Measurements from ENCODE around the gene OR2M7. TPM values are rescaled to one million over a fixed set of nuclear protein-coding genes. Genes with fewer than 3 reads are reported as not detected.
"Not testable (repeated sequence)": the region's sequence is repeated elsewhere in the genome, so short reads cannot be mapped to it uniquely, and the experiment has no call there.

The OR2M7 gene, protein sequence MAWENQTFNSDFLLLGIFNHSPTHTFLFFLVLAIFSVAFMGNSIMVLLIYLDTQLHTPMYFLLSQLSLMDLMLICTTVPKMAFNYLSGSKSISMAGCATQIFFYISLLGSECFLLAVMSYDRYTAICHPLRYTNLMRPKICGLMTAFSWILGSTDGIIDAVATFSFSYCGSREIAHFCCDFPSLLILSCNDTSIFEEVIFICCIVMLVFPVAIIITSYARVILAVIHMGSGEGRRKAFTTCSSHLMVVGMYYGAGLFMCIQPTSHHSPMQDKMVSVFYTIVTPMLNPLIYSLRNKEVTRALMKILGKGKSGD
- total RNA-seq (not detected), polyA plus RNA-seq (not detected)
- long read RNA-seq, donor 1 = 0 reads
- long read RNA-seq, donor 2 = 0 reads
- long read RNA-seq, donor 3 = 0 reads
- long read RNA-seq, donor 4 = 0 reads

DNA sequence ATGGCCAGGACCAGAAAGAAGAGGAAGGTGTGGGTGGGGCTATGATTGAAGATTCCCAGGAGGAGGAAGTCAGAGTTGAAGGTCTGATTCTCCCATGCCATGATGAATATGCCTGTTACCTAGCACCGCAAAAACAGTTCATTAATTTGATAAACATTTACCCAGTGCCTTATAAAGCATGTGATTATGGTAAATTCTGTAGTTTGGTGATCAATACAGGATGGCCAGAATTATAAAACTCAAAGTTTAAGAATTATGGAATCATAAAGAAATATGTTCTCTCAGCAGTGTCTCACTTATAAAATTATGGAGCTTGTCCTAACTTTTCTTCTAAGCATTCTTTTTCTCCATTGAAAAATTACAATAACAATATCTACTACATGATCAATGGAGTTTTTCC is at the start of gene OR2M7:
OR2M7 (minus strand) TSS at position 101 of the 400 bp plus-strand sequence; CDS start at position 101, 0 bp downstream.
- ATAC-seq = no peak
- H3K4me1 ChIP-seq (ENCODE audit: control insufficient read depth, insufficient read depth, low read length) = no peaks in the 10 kb centered on the region
- 88% methylated on average over 1 of the region's 1 CpG for WGBS
- H3K27me3 ChIP-seq (ENCODE audit: control insufficient read depth, insufficient read depth) = no peaks in the 10 kb centered on the region
- H3K4me3 ChIP-seq (ENCODE audit: low read length) = no peak within 1 kb of the TSS
- no peak within 1 kb of the TSS for H3K27ac ChIP-seq (ENCODE audit: low read length)
- intact Hi-C loops (cut with DNase I) = no loop called here
- no peaks in the 10 kb centered on the region for H3K9me3 ChIP-seq (ENCODE audit: control insufficient read depth, low read length)
- DNase-seq = no peak

DNA sequence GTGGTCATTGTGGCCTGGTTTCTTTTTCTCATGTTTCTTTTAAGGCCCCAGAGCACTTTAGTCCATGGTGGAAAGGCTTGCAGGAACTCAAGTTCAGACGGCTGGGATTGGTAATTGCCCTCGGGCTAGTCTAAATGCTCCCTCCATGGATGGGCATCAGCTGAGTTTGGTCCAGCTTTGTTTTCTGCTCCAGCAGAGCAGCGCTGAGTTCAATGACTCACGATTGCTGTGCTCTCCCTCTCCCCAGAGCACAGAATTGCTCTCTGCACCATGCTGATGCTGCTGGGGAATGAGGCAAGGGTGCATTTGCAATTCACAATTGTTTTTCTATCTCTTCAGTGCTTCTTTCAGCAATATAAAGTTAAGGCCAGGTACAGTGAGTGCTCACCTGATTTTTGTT is 49.4 kb upstream of the OR2M7 start:
- DNase-seq (no peak), ATAC-seq (no peak)
- WGBS = 71% methylated on average over 4 of the region's 4 CpGs
- no peaks in the 10 kb centered on the region for H3K27me3 ChIP-seq (ENCODE audit: control insufficient read depth, insufficient read depth)
- intact Hi-C loops (cut with DNase I) = no loop called here
- no peak overlapping the region for H3K4me3 ChIP-seq (ENCODE audit: low read length)
- H3K27ac ChIP-seq (ENCODE audit: low read length) = no peak overlapping the region
- peaks cover 2% of the 10 kb centered on the region for H3K9me3 ChIP-seq (ENCODE audit: control insufficient read depth, low read length)
- no peaks in the 10 kb centered on the region for H3K4me1 ChIP-seq (ENCODE audit: control insufficient read depth, insufficient read depth, low read length)

DNA sequence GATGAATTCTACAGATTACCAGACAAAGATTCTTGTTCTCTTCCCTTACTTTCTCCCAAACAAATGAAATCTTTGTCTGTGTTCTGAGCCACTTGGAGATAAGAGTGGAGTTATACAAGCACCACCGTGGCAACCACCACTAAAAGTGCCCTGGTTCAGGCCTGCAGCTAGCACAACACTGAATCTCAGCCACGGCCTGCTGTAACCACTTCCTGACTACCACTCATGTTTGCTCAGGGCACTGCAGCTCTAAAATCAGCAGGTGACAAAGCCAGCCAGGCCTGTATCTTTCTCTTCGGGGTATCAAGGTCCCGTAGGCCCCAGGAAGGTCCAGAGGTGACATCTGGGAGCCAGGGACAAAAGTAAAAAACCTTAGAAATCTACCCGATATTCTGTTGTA is 48.0 kb upstream of the OR2M7 start:
- intact Hi-C loops (cut with DNase I) = no loop called here
- 61% methylated on average over 5 of the region's 5 CpGs for WGBS
- H3K27me3 ChIP-seq (ENCODE audit: control insufficient read depth, insufficient read depth) = no peaks in the 10 kb centered on the region
- DNase-seq (no peak), ATAC-seq (no peak)
- peaks cover 2% of the 10 kb centered on the region for H3K9me3 ChIP-seq (ENCODE audit: control insufficient read depth, low read length)
- no peak overlapping the region for H3K4me3 ChIP-seq (ENCODE audit: low read length)
- H3K4me1 ChIP-seq (ENCODE audit: control insufficient read depth, insufficient read depth, low read length) = no peaks in the 10 kb centered on the region
- no peak overlapping the region for H3K27ac ChIP-seq (ENCODE audit: low read length)

DNA sequence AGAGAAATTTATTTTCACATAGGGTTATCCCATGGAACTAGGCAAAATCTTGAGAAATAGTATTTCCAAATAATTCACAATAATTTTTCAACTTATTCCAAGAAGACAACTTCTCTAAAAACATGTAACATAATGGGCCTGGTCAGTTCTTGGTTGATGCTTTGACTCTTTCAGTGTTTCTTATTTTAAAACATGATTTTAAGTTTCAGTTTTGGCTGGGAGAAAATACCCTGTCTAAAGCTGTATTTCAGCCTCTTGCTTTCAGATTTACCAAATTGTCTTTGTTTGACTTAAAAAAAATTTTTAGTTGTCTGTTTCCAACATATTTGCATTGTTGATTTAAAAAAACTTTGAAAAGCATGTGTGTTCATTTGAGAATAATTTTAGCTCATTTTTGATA is 42.2 kb upstream of the OR2M7 start:
- no peak overlapping the region for H3K4me3 ChIP-seq (ENCODE audit: low read length)
- H3K4me1 ChIP-seq (ENCODE audit: control insufficient read depth, insufficient read depth, low read length) = no peaks in the 10 kb centered on the region
- H3K27me3 ChIP-seq (ENCODE audit: control insufficient read depth, insufficient read depth) = no peaks in the 10 kb centered on the region
- no peak for DNase-seq
- intact Hi-C loops (cut with DNase I) = no loop called here
- H3K9me3 ChIP-seq (ENCODE audit: control insufficient read depth, low read length) = no peaks in the 10 kb centered on the region
- no peak for ATAC-seq
- no peak overlapping the region for H3K27ac ChIP-seq (ENCODE audit: low read length)

DNA sequence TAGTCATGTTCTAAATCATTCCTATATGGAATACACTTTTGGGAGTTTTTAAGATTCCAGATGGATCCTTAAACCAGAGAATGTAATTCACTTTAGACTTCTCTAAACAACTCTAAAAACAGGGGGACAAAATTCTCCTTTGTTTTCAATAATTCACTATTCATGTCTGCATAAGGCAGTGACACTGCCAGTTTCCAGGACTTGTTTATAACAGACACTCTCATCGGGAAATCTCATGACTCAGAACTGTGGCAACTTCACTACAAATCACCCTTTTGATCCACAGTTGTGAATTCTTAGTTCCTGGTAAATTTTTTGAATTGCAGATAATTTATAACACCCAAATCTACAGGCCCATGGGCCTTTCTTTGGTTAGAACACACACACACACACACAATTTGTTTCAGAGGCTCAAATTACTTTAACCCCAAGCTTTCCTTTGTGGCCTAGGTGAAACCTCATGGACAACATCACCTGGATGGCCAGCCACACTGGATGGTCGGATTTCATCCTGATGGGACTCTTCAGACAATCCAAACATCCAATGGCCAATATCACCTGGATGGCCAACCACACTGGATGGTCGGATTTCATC is 36.9 kb upstream of the OR2M7 start, which contains the start of gene OR2T4:
OR2T4 (plus strand) TSS at position 545 of the 595 bp plus-strand sequence; CDS start at position 545, 0 bp downstream.
- WGBS = 51% methylated on average over 3 of the region's 3 CpGs
- Histone ChIP-seq H3K27me3 (ENCODE audit: control insufficient read depth, insufficient read depth) (no peaks in the 10 kb centered on the region), H3K4me1 (ENCODE audit: control insufficient read depth, insufficient read depth, low read length) (no peaks in the 10 kb centered on the region)

DNA sequence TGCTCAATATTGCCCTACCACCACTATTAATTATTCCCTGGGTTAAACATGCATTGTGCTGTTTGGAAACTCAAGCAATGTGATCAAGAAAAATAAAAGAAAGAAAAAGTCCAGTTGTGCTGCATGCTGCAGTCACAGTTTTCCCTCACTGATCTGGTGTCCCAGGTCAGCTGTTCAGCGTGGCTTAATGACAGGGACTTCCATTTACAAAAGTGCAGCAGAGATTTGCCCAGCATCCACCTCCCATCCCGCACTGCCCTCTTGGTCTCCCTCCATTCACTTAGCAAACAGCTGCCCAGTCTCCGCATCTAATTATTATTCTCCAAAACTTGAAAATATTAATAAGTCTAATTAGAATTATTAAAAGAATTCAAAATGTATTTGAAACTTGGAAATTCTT is 35.0 kb upstream of the OR2M7 start:
- Histone ChIP-seq H3K4me1 (ENCODE audit: control insufficient read depth, insufficient read depth, low read length) (no peaks in the 10 kb centered on the region), H3K9me3 (ENCODE audit: control insufficient read depth, low read length) (no peaks in the 10 kb centered on the region), H3K27me3 (ENCODE audit: control insufficient read depth, insufficient read depth) (no peaks in the 10 kb centered on the region), H3K27ac (ENCODE audit: low read length) (no peak overlapping the region), H3K4me3 (ENCODE audit: low read length) (no peak overlapping the region)
- ATAC-seq (no peak), DNase-seq (no peak)
- 69% methylated on average over 3 of the region's 3 CpGs for WGBS
- intact Hi-C loops (cut with DNase I) = no loop called here

More for the DNA sequence above, 36.9 kb upstream of the OR2M7 start, which contains the start of gene OR2T4:
- intact Hi-C loops (cut with DNase I) = no loop called here
- no peak within 1 kb of the TSS for H3K27ac ChIP-seq (ENCODE audit: low read length)
- ATAC-seq (no peak), DNase-seq (no peak)
- no peak within 1 kb of the TSS for H3K4me3 ChIP-seq (ENCODE audit: low read length)
- H3K9me3 ChIP-seq (ENCODE audit: control insufficient read depth, low read length) = no peaks in the 10 kb centered on the region

DNA sequence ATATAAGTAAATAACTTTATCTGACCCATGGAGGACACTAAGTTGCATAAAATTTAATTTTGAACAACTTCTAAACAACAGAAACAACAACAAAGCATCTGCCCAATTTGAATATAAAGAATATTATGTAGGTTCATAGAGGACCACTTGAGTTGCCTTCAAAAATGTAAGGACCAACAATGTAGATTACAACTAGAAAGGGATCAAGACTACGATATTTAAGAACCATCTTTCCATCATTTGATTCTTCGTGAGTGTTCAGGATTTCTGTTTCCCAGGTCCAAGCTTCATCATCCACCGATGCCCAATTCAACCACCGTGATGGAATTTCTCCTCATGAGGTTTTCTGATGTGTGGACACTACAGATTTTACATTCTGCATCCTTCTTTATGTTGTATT is 24.1 kb upstream of the OR2M7 start, which contains the start of gene OR14C36:
OR14C36 (plus strand) TSS at position 301 of the 400 bp plus-strand sequence; CDS start at position 301, 0 bp downstream.
- Histone ChIP-seq H3K27ac (ENCODE audit: low read length) (no peak within 1 kb of the TSS), H3K9me3 (ENCODE audit: control insufficient read depth, low read length) (no peaks in the 10 kb centered on the region), H3K27me3 (ENCODE audit: control insufficient read depth, insufficient read depth) (no peaks in the 10 kb centered on the region), H3K4me1 (ENCODE audit: control insufficient read depth, insufficient read depth, low read length) (no peaks in the 10 kb centered on the region), H3K4me3 (ENCODE audit: low read length) (no peak within 1 kb of the TSS)
- WGBS = 66% methylated on average over 4 of the region's 4 CpGs
- intact Hi-C loops (cut with DNase I) = no loop called here
- ATAC-seq (no peak), DNase-seq (no peak)

DNA sequence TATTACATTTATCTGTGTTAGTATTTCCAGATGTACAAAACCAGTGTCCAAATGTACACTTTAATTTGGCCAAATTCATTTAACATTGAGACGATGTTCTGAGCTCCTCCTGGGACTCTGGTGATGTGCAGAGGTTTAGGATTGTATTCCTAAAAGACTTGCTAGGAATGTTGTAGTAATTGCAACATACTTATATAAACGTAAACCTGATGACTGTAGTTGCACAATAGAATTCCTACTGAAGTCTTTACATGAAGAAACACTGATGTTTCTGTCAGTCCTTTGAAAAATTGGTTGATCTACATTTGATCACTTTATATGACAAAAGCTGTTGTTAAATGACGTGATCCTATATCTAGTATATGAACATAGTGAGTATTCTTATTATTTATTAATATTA is 19.1 kb upstream of the OR2M7 start:
- H3K4me3 ChIP-seq (ENCODE audit: low read length) = no peak overlapping the region
- 48% methylated on average over 3 of the region's 3 CpGs for WGBS
- H3K27ac ChIP-seq (ENCODE audit: low read length) = no peak overlapping the region
- ATAC-seq (no peak), DNase-seq (no peak)
- H3K4me1 ChIP-seq (ENCODE audit: control insufficient read depth, insufficient read depth, low read length) = no peaks in the 10 kb centered on the region
- intact Hi-C loops (cut with DNase I) = no loop called here
- no peaks in the 10 kb centered on the region for H3K9me3 ChIP-seq (ENCODE audit: control insufficient read depth, low read length)
- no peaks in the 10 kb centered on the region for H3K27me3 ChIP-seq (ENCODE audit: control insufficient read depth, insufficient read depth)

DNA sequence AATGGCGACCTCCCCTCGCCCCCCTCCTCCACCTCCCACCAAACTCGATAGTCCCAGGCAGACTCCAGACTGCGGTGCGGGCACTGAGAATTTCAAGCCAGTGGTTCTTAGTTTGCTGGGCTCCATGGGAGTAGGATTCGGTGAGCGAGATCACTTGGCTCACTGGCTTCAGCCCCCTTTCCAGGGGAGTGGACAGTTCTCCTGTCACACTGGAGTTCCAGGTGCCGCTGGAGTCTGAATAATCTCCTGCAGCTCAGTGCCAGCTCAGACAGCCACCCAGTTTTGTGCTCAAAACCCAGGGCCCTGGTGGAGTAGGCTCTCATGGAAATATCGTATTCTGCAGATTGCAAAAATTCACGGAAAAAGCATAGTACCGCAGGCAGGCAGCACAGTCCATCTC is 7.6 kb downstream of the OR2M7 start:
- DNase-seq (no peak), ATAC-seq (no peak)
- Histone ChIP-seq H3K27ac (ENCODE audit: low read length) (no peak overlapping the region), H3K4me1 (ENCODE audit: control insufficient read depth, insufficient read depth, low read length) (no peaks in the 10 kb centered on the region), H3K4me3 (ENCODE audit: low read length) (no peak overlapping the region), H3K9me3 (ENCODE audit: control insufficient read depth, low read length) (no peaks in the 10 kb centered on the region), H3K27me3 (ENCODE audit: control insufficient read depth, insufficient read depth) (no peaks in the 10 kb centered on the region)
- intact Hi-C loops (cut with DNase I) = no loop called here
- 84% methylated on average over 11 of the region's 11 CpGs for WGBS

DNA sequence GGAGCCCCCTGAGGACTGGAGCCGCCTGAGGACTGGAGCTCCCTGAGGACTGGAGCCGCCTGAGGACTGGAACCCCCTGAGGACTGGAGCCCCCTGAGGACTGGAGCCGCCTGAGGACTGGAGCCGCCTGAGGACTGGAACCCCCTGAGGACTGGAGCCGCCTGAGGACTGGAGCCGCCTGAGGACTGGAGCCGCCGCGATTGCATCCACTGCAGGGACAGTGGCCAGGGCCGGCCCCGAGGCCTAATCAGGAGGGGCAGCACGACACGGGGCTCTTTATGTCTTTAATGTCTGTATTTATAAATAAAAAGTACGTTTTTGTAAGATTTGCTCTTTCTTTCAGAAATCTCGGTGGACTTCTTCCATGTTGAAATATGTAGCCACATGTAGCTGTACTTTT is 17.6 kb downstream of the OR2M7 start:
- ATAC-seq; intact Hi-C loops (cut with DNase I); H3K27ac ChIP-seq (ENCODE audit: low read length); H3K4me1 ChIP-seq (ENCODE audit: control insufficient read depth, insufficient read depth, low read length); H3K27me3 ChIP-seq (ENCODE audit: control insufficient read depth, insufficient read depth); DNase-seq; H3K9me3 ChIP-seq (ENCODE audit: control insufficient read depth, low read length); H3K4me3 ChIP-seq (ENCODE audit: low read length): not testable (repeated sequence)
- 82% methylated on average over 15 of the region's 15 CpGs for WGBS

DNA sequence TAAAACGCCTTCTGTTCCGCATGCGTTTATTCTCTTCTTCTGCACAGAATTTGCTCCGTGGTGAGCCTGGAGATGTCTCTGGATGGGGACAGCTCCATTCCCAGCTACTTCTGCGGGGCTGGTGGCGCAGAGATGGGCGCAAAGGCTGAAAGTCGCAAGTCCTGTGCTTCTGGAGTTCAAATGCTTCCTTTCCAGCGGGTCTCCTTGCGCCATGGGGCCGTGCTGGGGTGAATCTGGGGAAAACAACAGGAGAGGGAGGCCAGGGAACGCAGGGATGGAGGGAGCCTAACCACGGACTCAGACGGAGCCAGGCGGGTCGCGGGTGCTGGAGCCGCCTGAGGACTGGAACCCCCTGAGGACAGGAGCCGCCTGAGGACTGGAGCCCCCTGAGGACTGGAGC is 18.3 kb downstream of the OR2M7 start:
- Histone ChIP-seq H3K27ac (ENCODE audit: low read length) (no peak overlapping the region), H3K9me3 (ENCODE audit: control insufficient read depth, low read length) (no peaks in the 10 kb centered on the region), H3K4me3 (ENCODE audit: low read length) (no peak overlapping the region), H3K4me1 (ENCODE audit: control insufficient read depth, insufficient read depth, low read length) (no peaks in the 10 kb centered on the region), H3K27me3 (ENCODE audit: control insufficient read depth, insufficient read depth) (no peaks in the 10 kb centered on the region)
- 85% methylated on average over 19 of the region's 19 CpGs for WGBS
- no peak for ATAC-seq
- no peak for DNase-seq
- intact Hi-C loops (cut with DNase I) = no loop called here
